SH-SY5Y (cell line): ENCODE data around the gene NTMT2.

ENCODE experiments used
- GATA2 ChIP-seq: IDR thresholded peaks from 2 replicates; pipeline ENCODE4 v1.6.1; 2011; ENCODE audit warnings: mild to moderate bottlenecking, low read depth, low read length
- GATA3 ChIP-seq: IDR thresholded peaks from 2 replicates; pipeline ENCODE4 v1.6.1; 2011; ENCODE audit warnings: low read depth, mild to moderate bottlenecking, low read length, moderate library complexity

- no peak for TF ChIP-seq GATA2
- no peak for TF ChIP-seq GATA3
These were observed 68.6 kb downstream of the NTMT2 start for GRCh38 chr1:170214117-170215032.
